ENCODE measurements around the gene SYNJ1.
"Not testable (repeated sequence)": the region's sequence is repeated elsewhere in the genome, so short reads cannot be mapped to it uniquely, and the experiment has no call there.

SYNJ1 gene

DNA sequence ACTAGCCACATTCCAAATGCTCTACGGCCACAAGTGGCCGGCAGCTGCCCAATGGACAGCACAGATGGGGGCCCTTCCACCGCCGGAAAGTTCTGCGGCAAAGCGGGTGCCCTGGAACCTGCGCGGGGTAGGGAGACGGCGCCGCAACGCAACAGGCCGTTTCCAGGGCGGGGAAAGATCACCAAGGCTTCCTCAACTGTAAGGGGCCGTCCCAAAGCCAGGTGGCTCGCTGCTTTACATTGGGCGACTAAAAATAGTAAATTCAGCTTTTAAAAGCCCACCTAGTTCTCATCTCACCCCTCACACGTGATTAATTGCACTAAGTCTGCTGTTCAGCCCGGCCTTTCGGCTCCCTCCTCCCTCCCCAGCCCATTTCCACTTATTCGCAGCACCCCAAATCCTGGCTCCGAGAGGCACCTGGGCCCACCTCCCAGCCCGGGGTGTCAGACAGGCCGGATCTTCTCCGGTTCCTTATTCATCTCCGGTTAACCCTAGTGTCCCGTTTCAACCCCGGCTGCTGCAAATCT is 116.3 kb downstream of the SYNJ1 start:
- DNase-seq = no peak

DNA sequence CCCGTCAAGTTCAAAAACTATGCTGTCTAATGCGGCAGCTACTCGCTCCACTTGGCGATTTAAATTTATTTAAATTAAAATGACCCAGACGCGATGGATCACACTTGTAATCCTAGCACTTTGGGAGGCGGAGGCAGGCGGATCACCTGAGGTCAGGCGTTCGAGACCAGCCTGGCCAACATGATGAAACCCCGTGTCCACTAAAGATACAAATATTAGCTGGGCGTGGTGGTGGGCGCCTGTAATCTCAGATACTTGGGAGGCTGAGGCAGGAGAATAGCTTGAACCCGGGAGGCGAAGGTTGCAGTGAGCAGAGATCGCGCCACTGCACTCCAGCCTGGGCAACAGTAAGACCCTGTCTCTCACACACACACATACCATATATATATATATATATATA is 116.9 kb downstream of the SYNJ1 start:
- DNase-seq = not testable (repeated sequence)

DNA sequence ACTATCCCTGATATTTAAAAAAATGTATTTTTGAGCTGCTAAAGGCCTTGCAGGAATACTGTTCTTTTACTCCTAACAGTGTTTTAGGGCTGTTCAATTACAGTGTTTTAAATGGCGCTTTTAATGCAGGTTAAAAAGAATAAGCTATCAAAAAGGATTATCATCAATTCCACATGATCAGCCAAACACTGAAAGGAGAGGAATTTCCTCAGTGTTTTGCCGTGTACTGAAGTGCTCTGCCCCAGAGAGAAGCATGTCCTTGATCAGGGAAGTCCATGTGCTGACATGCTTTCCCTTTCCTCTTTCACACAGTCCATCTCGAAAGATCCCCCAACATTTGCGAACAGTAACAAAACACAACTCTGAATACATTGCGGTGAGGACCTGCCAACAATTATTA is 119.0 kb downstream of the SYNJ1 start:
- no peak for DNase-seq

DNA sequence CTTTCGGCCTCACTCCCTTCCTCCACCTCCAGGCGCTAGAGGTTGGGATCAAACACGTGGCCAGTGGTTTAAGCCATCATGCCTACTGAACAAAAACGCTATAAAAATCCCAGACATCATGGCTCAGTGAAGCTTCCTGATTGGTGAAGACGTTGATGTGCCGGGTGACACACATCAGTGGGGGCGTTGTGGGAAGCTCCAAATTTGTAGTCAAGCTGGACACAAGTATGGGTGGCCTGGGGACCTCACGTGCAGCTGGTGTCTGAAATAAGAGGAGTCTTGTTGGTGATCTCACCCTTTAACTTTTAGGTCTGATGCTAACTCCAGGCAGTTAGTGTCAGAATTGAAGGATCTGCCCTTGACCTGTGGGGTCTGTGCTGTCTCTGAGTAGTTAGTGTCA is 122.3 kb downstream of the SYNJ1 start:
- DNase-seq = no peak

DNA sequence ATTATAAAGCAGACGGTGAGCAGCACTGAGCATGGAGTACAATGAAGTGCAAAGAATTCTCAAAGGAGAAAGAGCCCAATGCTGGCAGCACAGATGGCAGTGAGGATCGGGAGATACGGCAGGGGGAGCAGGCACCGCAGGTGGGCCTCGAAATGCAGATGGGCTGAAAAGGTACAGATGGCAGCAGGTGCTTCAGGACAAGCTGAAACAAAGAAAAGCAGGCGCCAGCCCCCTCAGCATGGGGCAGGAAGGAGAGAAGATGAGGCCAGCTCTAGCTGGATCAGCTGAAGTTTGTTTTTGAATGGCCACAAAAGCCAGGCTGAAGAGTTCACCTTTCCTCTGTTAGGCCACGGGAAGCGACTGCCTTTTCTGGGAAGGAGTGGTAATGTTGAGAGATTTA is 123.3 kb downstream of the SYNJ1 start:
- no peak for DNase-seq

DNA sequence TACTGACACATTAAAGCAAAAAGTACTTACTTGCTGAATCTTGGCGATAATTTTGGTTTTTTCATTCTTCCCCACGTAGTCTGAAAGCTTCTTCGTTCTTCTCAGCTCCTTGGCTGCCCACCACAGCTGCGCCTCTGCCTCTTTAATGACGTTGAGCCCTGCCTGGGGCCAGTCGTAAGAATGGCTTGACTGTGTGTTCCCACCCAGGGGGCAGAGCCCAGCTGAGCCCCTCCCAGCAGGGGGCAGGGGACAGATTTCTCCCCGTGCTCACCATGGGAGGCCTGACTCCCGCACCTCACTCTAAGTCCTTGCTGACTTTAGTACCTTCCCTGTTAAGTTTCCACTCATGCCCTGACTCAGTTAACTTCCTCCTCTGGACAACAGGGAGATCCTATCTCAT is 124.7 kb downstream of the SYNJ1 start:
- DNase-seq = no peak

DNA sequence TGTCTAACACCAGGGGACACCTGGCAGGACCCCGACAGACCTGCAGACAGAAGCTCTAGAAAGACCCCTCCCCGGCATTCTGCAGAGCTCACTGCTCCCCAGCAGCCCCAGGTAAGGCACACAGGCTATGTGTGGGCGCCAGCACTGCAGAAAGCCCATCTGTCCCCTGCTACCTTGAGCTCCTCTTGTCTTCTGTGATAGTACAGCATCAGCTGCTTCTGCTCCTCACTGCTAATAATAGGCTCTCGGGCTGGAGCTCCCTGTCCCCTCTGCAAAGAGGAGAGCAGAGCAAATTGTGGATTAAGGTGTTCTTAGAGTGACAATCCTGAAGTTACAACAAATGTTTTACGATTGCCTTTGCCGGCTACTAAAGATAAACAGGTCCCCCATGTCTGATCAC is 125.7 kb downstream of the SYNJ1 start:
- no peak for DNase-seq

DNA sequence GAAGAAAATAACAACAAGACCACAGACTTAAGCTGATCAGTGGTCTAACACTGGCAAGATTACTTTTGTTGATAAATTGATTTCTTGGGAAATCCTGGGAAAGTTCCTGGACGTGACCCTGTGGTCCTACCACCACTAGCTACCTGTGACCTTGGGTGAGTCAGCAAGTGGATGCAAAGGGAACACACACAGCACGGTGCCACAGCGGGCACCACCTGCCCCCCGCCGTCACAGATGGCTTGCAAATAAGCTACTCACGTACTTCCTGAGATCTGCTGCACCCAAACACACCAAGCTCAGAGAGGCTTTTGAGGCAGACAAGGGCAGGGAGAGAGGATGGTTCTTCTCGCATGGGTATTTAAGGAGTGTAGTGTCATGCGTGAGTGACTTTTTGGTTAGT is 128.3 kb downstream of the SYNJ1 start:
- no peak for DNase-seq

DNA sequence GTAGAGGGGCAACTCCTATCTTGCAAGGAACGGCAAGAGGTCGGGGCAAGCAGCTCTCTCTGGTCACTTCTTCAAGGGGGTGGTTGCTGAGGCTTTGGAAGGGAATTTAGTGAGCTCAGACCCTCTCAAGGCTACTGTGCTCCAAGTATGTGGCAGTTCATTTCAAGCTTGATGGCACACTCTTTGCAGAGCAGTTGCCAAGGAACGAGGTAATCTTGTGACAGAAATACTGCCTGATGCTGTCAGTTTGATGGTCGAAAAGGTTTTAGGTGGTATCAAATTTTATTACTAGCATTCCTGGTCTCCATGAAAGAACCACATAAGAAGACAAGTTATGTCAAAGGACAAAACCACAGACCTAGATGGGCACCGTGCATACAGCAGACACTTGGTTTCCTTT is 128.7 kb downstream of the SYNJ1 start:
- no peak for DNase-seq

DNA sequence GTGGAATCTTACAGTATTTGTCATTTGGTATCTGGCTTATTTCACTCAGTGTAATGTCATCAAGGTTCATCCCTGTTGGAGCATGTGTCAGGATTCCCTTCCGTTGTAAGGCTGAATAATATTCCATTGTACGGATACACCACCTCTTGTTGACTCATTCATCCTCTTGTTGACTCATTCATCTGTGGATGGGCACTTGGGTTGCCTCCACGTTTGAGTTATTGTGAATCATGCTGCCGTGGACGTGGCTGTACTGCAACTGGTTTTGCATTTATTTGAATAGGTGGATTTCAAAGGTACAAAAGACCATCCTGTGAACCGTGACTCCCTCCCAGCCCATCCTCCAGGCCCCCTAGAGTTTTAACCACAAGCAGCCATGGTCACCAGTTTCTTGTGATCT is 130.6 kb downstream of the SYNJ1 start:
- no peak for DNase-seq

DNA sequence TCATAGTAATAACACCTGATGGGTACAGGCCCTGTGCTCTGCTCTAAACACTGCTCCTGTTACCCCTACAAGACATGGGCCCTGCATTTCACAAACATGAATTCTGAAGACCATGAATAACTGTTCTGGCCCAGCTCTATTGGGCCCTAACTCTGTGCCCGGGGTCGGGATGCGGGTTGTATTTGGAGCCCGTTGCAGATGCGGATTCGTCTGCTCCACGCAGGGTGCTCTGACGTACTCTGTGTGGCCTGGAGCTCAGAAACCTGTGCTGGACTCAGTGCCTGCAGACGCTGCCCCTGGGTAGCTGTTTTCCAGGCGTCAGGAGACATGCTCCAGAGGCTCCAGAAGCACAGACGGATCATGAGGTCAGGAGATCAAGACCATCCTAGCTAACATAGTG is 132.4 kb downstream of the SYNJ1 start:
- no peak for DNase-seq

DNA sequence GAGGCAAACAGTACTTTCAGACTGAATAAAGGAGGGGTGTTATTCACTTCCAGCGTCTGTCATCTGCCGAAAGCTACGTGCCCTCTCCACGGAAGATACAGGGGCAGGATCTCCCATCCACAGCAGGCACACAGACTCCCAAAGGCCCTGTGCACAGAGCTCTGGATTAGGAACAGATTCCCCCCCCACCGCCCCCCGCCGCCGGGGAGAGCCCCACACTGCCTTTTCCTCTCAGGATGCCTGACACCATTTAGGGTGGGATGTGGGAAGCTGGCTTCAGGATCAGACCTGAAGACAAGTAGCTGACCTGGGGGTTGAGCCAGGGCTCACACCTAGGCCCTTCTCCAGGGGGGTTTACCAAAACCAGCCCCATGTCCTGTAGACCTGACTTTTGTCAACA is 134.1 kb downstream of the SYNJ1 start:
- no peak for DNase-seq

DNA sequence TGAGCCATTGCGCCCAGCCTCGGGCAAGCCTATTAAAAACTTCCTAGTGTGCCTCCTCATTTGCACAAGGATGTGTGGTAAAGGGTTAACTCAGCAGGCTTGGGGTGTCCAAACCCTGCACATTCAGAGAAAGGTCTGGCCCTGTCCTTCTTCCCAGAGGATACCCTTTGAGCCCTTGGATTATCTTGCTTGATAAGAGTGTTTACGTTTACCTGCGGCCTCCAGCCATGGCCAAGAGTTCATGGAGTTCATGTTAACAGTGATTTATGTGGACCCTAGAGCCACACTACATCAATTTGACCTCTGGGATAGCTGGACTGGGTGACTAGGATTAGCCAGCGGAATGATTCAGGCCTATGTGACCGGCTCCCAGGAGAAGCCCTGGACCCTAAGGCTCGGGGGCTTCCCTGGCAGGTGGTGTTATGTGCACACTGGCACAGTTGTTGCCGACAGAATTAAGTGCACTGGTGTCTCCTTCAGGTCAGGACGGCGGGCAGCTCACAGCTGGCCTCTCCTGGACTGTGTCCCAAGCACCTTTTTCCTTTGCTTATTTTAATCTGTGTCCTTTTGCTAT is 134.8 kb downstream of the SYNJ1 start:
- DNase-seq = no peak

DNA sequence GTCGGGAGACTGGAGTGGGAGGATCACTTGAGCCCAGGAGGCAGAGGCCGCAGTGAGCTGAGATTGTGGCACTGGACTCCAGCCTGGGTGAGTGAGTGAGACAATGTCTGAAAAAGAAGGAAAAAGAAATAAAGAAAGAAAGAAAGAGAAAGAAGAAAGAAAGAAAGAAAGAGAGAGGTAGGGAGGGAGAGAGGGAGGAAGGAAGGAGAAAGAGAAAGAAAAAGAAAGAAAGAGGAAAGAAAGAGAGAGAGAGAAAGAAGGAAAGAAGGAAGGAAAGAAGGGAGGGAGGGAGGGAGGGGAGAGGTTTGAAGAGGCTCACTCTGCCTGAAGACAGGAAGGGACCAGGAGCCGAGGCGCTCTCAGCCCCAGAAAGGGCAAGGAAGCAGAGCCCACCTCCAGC is 137.7 kb downstream of the SYNJ1 start:
- no peak for DNase-seq

DNA sequence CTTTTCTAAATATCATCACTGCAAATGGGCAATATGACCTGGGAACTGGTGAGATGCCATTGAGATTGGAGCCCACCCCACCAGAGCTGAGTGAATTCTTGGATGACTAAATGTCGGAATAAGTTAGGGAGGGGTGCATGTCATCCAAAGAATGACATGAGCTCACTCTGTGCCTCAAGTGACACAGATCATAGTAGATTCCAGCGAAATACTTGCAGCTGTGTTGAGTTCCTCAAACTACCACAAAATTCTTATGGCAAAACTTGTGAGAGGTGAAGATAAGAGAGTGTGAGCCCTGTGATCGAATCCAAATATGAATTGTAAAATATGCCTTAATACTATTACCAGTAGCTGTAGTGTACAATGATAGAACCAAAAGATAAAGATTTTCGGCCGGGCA is 140.2 kb downstream of the SYNJ1 start:
- DNase-seq = no peak

DNA sequence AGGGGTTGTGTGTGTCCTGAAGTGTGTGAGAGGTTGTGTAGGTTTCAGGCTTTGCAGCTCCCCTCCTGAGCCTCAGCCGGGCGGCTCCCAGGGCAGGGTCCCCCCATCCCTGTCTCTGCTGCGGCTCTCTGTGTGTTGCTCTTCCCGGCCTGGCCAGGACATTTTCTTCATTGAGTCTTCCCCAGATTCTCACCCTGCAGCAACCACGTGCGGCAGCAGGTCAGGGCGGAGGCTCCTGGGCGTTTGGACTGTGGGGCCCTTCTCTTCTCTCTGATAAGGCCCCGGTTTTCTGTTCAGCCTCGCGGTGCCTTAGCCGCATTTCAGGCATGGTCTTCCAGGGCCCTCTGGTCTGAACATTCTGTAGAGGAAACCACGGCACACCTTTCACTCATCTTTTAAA is 140.7 kb downstream of the SYNJ1 start:
- no peak for DNase-seq

DNA sequence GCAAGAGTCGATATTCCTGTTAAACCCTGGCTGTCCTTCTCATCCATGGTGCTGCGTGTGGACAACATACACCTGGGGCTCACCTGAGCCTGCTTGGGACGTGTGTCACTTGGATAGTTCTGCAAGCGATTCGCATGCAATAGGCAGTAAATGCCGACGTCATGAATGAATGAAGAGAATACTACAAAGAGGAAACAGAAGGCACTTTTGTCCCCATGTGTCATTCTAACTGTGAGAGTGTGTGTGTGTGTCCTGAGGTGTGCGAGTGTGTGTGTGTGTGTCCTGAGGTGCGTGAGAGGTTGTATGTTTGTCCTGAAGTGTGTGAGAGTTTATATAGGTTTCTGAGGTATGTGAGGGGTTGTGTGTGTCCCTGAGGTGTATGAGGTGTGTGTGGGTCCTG is 141.8 kb downstream of the SYNJ1 start:
- no peak for DNase-seq

DNA sequence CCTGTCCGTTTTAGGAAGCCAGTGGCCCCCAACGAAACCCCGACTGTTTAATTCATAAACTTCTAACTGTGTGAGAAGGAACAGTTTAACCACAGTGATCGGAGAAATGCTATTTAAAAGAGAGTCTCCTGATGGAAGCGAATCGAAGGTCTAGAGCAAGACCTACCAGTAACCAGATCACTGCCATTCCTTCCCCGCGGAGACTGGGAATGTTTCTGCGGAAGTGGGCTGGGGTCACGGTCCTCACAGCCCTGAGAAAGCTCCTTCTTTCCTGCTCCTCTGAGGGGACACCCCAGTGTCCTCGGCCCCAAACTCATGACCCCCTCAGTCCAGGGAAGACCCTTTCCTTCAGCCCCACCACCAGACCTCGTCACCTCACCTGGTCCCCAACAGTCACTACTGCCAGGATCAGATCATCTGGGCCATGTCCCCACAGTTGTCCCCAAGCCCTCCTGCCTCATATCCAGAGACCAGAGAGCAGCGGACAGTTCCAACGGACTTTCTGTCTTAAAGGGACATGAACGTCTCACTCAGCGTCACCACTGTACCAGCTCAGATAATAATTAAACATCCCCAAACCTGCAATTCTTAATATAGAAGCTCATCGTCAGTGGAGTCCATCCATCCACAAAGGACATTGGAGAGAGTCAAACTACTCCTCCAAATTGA is 142.6 kb downstream of the SYNJ1 start, which contains the start of gene TCP10L:
TCP10L (minus strand) TSS at position 482 of the 669 bp plus-strand sequence. CDS start 1,219 bp downstream, outside the sequence.
- DNase-seq = no peak

DNA sequence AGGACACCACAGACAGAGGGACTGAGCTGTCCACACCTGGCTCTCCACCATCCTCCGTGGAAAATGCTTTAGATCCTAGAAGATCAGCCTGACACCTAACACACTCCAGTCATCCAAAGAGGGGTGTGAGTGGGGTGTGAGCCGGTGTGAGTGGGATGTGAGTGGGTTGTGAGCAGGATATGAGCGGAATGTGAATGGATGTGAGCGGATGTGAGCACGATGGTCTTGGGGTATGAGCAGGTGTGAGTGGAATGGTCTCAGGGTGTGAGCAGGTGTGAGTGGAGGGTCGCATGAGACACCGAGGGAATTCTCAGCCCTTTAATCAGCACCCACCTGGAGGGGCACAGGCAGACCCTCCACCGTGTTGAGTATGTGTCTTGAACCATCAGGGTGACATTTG is 143.3 kb downstream of the SYNJ1 start:
- no peak for DNase-seq

DNA sequence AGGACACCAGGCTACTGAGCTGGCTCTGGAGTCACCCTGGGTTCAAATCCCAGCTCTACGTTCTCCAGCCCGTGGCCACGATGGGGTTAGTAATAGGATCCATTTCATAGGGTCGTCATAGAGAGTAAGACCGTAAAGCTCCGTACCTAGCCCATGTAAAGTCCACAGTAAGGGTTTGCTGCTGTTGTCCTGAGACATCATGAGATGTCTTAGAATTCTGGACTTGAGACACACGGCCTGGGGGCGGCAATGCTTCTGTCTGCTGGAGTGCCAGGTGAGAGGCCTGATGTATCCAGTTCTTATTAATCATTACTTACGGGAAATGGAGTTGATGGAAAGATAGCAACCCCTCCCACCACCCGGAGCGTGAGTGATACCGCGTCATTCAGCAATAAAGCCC is 146.1 kb downstream of the SYNJ1 start:
- DNase-seq = no peak

DNA sequence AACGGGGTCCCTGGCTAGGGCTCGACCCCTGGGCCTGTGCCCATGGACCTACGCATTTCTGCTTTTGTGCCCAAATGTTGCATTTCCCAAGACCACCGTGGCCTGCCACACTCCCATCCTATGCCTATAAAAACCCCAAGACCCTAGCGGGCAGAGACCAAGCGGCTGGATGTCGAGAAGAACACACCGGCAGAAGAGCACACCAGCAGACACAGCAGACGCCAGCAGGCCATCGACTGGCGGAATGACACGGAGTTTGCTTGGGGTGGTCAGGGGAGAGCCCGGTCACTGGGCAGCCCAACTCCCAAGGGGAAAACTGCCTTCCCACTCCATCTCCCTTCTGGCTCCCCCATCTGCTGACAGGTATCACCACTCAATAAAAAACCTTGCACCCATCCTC is 146.9 kb downstream of the SYNJ1 start:
- DNase-seq = no peak

Data from NCI-H187 (cell line).